ENCODE measurements around the gene ZGPAT.
A peak's percentile ranks its signal among the peaks of the same experiment; 100 is the strongest.
"Not testable (repeated sequence)": the region's sequence is repeated elsewhere in the genome, so short reads cannot be mapped to it uniquely, and the experiment has no call there.

Gene ZGPAT

DNA sequence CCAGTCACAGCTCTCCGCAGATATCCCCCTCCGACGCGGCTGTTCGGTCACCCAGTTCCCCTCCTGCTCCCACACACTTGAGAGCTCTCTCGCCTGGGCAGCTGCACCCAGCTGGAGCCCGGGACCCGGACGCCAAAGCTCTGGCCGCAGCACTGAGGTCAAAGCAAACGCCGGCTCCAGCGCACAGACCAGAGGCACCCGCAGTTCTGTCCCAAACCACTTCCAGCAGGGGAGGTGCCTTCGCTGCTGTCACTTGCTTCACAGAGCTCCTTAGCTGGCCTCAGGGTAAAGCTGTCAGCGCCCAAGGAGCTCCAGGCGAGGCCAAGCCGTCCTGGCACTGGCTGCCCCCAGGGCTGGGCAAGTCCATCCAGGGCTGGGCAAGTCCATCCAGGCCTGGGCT is 59.6 kb downstream of the ZGPAT start:
- no peak for DNase-seq

DNA sequence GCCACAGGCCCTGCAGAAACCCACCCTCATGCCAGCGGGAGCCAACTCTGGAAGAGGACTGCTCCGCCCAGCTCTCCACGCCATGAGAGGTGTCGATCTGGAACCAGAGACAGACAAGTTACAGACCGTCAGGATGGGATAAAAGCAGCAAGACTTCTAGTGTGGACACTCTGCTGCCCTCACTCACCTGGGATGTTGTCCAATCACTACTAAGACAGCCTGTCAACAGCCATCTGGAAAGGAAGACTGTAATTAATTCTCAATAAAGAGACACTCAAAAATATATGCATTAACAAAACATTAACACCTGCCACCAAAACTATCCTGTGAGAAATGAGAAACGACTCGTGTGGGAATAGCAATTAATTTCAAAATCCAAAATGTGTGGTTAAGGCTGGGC is 60.0 kb downstream of the ZGPAT start:
- DNase-seq, result no peak

DNA sequence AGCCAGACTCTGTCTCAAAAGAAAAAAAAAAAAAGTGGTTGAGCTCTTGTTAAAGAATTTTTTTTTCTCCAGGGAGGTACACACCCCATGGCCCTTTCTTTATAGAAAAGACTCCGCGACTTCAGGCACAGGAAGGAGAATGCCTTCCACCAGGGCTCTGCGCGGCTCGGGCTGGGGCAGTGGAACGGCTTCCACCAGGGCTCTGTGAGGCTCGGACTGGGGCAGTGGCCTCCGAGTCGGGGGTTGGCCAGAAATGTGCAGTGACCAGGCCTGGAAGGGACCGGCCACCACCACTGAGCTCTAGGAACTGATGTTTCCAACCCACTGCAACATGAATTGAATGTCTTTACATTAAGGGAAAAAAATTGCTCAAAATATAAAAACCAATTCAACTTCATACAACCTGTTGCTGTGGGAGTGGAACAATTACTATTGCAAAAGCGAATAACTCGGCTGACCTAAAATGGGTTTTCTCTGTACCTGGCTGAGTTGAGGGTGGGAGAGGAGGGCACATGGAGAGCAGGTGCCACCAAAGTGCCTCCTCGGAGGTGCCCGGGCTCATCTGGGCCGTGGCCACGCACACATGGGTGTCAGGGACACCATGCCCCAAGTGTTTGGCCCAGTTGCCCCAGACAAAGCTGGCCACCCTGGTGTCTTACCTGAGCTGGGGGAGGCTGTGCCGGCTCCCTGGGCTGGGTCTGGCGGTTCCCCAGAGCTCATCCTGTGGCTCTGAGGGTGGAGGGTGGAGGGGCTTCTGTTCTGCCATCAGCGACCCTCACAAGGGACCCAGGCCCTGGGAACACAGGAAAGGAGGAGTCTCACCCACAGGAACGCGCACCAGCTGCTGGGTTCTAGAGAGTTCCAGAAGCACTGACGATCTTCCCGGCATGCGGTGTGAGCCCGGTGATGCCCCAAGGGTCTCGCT is 61.0 kb downstream of the ZGPAT start:
- DNase-seq, result no peak

- DNase-seq, result no peak
Measured at GRCh38 chr20:63769891-63770474, 62.1 kb downstream of the ZGPAT start.

- no peak for DNase-seq
Measured at GRCh38 chr20:63771046-63771707, 63.3 kb downstream of the ZGPAT start.

DNA sequence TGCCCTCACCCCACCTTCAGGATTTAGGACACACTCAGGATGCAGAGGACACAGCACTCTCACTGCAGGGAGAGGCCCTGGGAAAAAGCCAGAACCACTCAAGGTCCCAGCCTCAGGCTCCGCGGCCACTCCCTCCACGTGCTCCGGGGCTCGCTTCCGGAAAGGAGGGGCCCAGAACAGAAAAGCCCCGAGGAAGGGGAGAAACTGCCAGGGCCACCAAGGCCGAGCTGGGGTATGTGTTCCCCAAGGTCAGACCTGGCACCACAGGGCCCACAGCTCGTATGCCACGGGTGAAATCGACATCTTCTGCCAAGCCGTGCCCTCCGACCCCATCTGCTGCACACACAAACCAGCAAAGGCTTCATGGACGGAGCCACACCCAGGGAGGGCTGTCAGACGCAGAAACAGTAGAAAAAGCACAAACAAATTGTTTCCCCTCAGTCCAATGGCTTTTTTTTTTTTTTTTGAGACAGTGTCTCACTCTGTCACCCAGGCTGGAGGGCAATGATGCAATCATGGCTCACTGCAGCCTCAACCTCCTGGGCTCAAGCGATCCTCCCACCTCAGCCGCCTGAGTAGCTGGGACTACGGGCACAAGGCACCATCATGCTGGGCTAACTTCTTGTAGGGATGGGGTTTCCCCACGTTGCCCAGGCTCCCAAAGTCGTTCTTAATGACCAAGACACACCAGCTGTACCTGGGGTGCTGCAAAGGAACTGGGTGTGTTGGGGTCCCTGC is 65.1 kb downstream of the ZGPAT start:
- no peak for DNase-seq

DNA sequence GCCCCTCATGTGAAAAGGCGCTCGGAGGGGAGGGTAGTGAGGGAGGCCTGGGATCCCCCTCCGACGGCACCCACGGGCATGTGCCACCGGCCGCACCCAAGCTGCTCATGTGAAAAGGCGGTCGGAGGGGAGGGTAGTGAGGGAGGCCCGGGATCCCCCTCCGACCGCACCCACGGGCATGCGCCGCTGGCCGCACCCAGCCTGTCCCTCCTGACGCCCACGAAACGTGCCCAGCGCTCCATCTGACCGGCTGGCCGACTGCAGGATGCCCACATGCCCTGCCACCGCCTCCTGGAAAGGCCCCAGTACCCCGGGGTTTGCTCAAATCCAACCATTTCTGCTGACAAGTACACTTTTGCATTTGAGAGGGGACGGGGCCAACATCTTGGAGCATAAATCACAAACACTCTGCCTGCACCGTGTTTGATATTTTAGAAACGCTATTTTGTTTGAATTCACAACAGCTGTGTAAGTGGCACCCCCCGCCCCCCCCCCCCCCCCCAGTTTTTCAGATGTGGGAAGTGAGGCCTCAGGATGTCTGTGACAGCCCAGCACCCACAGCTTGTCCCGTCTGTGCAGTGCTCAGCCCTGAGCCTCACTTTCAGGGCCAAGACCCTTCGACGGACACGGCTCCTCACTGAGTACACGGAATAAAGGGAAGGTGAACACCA is 65.9 kb downstream of the ZGPAT start:
- no peak for DNase-seq

- DNase-seq, result no peak
Measured at GRCh38 chr20:63774306-63774705, 66.5 kb downstream of the ZGPAT start.

DNA sequence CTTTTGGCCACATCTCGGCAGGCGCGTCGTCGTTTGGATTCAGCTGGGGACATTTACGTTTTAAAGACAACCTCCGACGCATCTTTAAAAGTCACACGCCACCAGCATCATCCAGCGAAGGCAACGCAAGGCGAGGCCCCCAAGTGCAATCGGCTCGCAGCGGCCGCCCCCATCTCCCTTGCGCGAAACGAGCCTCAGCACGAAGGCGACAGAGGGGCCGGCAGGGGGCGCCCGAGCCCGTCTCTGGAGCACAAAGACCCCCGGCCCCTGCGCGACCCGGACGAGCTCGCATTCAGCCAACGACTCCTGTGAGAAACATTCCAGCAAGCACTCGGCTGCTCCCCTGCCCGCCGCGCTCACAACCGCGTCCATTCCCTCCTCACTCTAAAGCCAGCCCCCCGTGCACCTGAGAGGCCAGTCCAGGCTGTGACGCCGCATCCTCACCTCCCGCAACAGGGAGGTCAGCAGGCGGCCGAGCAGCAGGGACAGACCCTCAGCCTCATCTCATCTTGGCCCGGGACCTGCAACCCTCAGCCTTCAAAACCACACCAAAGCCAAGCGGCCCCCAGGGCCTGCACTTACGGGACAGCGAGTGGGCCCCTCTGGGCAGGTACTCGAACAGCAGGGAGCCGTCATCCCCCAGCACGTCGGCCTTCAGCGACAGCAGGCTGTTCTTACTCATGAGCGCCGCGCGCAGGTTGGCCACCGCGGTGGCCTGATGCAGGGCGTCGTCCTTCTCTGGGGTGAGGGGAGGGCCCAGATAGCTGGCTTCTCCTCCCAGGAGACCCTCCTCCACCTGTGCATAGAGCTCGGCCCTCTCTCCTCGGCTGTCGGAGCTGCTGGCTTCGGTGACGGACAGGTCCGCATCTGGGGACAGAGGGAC is 67.5 kb downstream of the ZGPAT start:
- DNase-seq, result peak; percentile 83

DNA sequence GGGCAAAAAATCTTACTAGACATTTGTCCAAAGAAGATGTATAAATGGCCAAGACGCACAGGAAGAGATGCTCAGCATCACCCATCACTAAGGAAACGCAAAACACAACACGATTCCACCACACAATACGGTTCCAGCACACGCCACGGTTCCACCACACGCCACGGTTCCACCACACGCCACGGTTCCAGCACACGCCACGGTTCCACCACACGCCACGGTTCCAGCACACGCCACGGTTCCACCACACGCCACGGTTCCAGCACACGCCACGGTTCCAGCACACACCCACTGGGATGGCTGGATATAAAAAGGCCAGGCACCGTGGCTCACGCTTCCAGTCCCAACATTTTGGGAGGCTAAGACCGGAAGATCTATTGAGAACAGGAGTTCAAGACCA is 69.0 kb downstream of the ZGPAT start:
- not testable (repeated sequence) for DNase-seq

GRCh38 chr20:63777614-63778013 is 69.8 kb downstream of the ZGPAT start:
- DNase-seq, result no peak

- DNase-seq, result no peak
Measured at GRCh38 chr20:63778034-63778752, 70.4 kb downstream of the ZGPAT start.

DNA sequence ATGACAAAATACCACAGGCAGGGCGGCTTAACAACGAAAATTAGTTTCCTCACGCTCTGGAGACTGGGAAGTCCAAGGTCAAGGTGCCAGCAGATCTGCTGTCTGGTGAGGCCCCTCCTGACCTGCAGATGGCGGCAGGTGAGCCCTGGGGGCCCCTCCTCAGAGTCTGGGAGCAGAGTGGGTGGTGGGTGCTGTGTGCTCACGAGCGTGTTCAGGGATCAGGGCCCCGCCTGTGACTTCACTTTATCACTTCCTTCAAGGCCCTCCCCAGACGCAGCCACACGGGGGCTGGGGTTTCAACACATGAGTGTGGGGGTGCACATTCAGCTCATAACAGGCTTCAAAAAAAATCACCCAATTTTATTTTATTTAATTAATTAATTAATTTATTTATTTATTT is 71.0 kb downstream of the ZGPAT start:
- no peak for DNase-seq

DNA sequence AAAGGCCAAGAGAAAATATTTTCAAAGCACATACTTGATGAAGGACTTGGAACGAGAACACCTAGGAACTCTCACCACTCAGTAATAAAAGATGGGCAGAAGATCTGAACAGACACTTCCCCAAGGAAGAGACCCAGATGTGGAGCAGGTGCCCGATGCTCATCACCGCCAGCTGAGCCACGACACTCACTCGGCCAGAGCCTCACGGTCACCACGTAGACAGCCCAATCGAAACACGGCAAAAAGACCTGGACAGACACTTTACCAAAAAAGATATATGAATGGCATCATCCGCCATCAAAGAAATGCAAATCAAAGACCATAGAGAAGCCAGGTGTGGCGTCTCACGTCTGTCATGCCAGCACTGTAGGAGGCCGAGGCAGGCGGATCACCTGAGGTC is 73.3 kb downstream of the ZGPAT start:
- no peak for DNase-seq

DNA sequence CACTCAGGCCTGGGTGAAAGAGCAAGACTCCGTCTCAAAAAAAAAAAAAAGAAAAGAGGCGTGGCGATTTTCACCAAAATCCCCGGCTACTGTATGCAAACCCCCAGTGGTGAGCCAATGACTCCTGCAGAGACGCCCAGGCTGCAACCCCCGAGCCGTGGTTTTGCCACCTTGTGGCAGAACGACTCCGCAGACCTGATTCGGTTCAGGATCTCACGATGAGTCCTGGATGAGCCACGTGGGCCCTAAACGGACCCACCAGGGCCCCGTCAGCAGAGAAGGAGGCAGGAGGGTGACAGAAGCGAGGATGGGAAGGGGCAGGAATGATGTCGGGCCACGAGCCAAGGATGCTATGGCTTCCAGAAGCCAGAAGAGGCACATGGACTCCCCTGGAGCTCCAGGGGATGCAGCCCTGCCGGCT is 74.2 kb downstream of the ZGPAT start:
- DNase-seq, result no peak

- no peak for DNase-seq
Measured at GRCh38 chr20:63782521-63782971, 74.7 kb downstream of the ZGPAT start.

DNA sequence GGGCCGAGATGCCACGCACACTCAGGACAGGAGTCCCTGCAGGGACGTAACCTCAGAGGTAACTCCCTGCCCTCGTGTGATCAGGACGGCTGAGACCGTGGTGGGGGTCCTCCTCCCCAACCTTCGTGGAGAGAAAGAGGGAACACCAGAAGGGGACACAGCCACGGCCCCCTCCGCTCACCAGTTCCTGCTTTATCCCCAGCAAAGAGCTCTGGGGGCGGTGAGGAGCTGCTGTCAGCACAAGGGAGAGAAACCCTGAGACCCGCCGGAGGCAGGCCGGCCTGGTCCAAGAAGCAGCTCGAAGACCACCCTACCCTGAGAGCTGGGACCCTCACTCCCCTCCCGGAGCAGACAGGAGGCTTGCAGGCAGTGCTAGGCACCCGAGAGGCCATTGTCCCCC is 76.1 kb downstream of the ZGPAT start:
- no peak for DNase-seq

DNA sequence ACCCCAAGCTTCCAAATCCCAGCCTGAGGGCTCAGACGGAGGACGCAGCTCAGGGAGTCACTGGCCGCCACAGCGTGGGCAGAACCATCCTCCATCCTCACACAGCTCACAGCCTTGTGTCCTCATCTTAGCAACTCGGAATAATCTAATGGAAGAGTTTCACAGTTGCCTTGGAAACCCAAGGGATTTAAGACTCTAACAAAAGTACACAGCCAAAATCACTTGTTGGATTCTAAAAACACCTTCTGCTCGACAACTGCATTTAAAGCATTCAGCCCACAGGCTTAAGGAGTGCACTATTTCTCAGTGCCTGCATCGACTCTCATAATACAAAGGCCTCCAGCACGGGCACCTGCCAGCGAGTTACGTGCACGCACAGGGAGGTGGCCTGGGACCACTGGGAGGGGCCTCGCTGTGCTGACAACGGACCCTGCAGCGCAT is 77.9 kb downstream of the ZGPAT start:
- no peak for DNase-seq
